ENCODE measurements around the gene RFESD. TPM values are rescaled to one million over a fixed set of nuclear protein-coding genes. Genes with fewer than 3 reads are reported as not detected.

The RFESD gene
- total and polyA plus RNA-seq, 2 experiments from 2014 or later = 1.6 to 2.3 TPM

DNA sequence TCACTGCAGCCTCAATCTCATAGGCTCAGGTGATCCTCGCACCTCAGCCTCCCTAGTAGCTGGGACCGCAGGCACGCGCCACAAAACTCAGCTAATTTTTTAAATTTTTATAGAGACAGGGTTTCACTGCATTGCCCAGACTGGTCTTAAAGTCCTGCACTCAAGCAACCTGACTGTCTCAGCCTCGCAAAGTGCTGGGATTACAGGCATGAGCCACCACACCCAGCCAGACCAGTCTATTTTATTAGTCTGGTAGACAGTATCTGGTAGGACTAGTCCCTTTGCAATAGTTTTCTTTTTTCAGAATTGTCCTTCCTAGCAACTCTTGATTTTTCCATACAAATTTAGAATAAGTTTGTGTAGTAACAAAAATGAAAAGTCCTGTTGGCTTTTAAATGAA lies 40.8 kb upstream of the RFESD start:
- H3K4me2 ChIP-seq = no peak overlapping the region
- H3K27ac ChIP-seq = no peak overlapping the region
- no peak for DNase-seq (ENCODE audit: low spot score)
- H4K20me1 ChIP-seq (ENCODE audit: insufficient read depth, poor library complexity, severe bottlenecking) = no peaks in the 10 kb centered on the region
- H3K4me1 ChIP-seq (ENCODE audit: insufficient read depth) = no peaks in the 10 kb centered on the region
- H3K4me3 ChIP-seq = no peak overlapping the region
- TF ChIP-seq EZH2phosphoT487 (IDR thresholded peaks at IDR 0.05; ENCODE audit: low read depth, severe bottlenecking, unreplicated experiment) (no peak), EZH2 (IDR thresholded peaks at IDR 0.05; ENCODE audit: borderline replicate concordance) (no peak)
- TF ChIP-seq, protein P1, sequence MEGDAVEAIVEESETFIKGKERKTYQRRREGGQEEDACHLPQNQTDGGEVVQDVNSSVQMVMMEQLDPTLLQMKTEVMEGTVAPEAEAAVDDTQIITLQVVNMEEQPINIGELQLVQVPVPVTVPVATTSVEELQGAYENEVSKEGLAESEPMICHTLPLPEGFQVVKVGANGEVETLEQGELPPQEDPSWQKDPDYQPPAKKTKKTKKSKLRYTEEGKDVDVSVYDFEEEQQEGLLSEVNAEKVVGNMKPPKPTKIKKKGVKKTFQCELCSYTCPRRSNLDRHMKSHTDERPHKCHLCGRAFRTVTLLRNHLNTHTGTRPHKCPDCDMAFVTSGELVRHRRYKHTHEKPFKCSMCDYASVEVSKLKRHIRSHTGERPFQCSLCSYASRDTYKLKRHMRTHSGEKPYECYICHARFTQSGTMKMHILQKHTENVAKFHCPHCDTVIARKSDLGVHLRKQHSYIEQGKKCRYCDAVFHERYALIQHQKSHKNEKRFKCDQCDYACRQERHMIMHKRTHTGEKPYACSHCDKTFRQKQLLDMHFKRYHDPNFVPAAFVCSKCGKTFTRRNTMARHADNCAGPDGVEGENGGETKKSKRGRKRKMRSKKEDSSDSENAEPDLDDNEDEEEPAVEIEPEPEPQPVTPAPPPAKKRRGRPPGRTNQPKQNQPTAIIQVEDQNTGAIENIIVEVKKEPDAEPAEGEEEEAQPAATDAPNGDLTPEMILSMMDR (IDR thresholded peaks at IDR 0.05; ENCODE audit: poor library complexity) = no peak
- H2AFZ ChIP-seq = no peak overlapping the region
- no peaks in the 10 kb centered on the region for H3K36me3 ChIP-seq (replicated peaks; ENCODE audit: insufficient read depth, low read depth)
- H3K79me2 ChIP-seq = no peaks in the 10 kb centered on the region
- 88% methylated on average over 5 of the region's 5 CpGs for WGBS (ENCODE audit: low lambda C conversion rate, missing lambda C conversion rate)
- H3K27me3 ChIP-seq = no peaks in the 10 kb centered on the region
- H3K9me3 ChIP-seq (ENCODE audit: low read depth) = no peaks in the 10 kb centered on the region
- H3K9me2 ChIP-seq (replicated peaks; ENCODE audit: insufficient read depth) = no peaks in the 10 kb centered on the region

DNA sequence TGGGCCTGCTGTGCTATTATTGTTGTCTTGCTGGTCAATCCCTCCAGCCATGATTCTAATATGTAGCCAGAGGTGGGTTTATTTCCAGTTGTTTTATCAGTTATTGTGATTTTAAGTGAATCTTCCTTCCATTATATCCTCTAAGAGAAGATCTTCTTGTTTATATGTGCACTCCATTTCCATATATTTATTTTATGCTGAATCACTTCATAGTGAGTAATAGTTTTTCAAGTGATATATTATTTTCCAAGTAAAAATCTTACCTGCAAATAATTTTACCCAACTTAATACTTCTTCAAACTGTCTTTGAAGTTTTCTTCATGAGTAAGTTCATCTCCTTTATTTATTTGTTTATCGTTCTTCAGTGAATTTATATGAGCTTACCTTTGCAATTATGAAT lies 40.2 kb upstream of the RFESD start:
- H3K4me3 ChIP-seq = no peak overlapping the region

DNA sequence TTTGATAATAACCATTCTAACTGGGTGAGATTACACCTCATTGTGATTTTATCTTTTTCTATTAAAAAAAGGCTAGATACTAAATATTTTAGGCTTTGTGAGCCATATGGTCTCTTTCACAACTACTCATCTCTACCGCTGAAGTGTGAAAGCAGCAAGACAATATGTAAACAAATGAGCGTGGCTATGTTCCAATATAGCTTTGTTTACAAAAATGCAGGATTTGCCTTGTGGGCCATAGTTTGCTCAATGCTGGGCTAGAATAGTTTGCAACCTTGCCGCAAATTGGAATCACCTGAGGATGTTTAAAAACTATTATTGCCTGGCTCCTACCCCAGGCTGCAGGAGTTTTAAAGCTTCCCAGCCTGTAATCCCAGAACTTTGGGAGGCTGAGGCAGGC lies 36.9 kb upstream of the RFESD start:
- TF ChIP-seq EZH2 (IDR thresholded peaks at IDR 0.05; ENCODE audit: borderline replicate concordance) (no peak), EZH2phosphoT487 (IDR thresholded peaks at IDR 0.05; ENCODE audit: low read depth, severe bottlenecking, unreplicated experiment) (no peak)
- TF ChIP-seq, protein P1 (IDR thresholded peaks at IDR 0.05; ENCODE audit: poor library complexity) = no peak
- H4K20me1 ChIP-seq (ENCODE audit: insufficient read depth, poor library complexity, severe bottlenecking) = no peaks in the 10 kb centered on the region
- no peaks in the 10 kb centered on the region for H3K27me3 ChIP-seq
- H3K9me2 ChIP-seq (replicated peaks; ENCODE audit: insufficient read depth) = no peaks in the 10 kb centered on the region
- DNase-seq (ENCODE audit: low spot score) = no peak
- H3K9me3 ChIP-seq (ENCODE audit: low read depth) = no peaks in the 10 kb centered on the region
- H3K4me1 ChIP-seq (ENCODE audit: insufficient read depth) = no peaks in the 10 kb centered on the region
- 38% methylated on average over 3 of the region's 3 CpGs for WGBS (ENCODE audit: low lambda C conversion rate, missing lambda C conversion rate)
- H2AFZ ChIP-seq = no peak overlapping the region
- no peaks in the 10 kb centered on the region for H3K79me2 ChIP-seq
- H3K4me3 ChIP-seq = no peak overlapping the region
- no peaks in the 10 kb centered on the region for H3K36me3 ChIP-seq (replicated peaks; ENCODE audit: insufficient read depth, low read depth)
- H3K27ac ChIP-seq = no peak overlapping the region
- H3K4me2 ChIP-seq = no peak overlapping the region

More for the DNA sequence above, 40.2 kb upstream of the RFESD start:
- Histone ChIP-seq H3K27ac (no peak overlapping the region), H3K9me3 (ENCODE audit: low read depth) (no peaks in the 10 kb centered on the region), H3K79me2 (no peaks in the 10 kb centered on the region), H3K36me3 (replicated peaks; ENCODE audit: insufficient read depth, low read depth) (no peaks in the 10 kb centered on the region), H3K27me3 (no peaks in the 10 kb centered on the region), H3K4me2 (no peak overlapping the region), H3K4me1 (ENCODE audit: insufficient read depth) (no peaks in the 10 kb centered on the region), H4K20me1 (ENCODE audit: insufficient read depth, poor library complexity, severe bottlenecking) (no peaks in the 10 kb centered on the region), H2AFZ (no peak overlapping the region), H3K9me2 (replicated peaks; ENCODE audit: insufficient read depth) (no peaks in the 10 kb centered on the region)
- 100% methylated on average over 1 of the region's 1 CpG for WGBS (ENCODE audit: low lambda C conversion rate, missing lambda C conversion rate)
- DNase-seq (ENCODE audit: low spot score) = no peak
- TF ChIP-seq EZH2 (IDR thresholded peaks at IDR 0.05; ENCODE audit: borderline replicate concordance) = no peak
- TF ChIP-seq EZH2phosphoT487 (IDR thresholded peaks at IDR 0.05; ENCODE audit: low read depth, severe bottlenecking, unreplicated experiment) = no peak
- TF ChIP-seq, protein P1 (IDR thresholded peaks at IDR 0.05; ENCODE audit: poor library complexity) = no peak

DNA sequence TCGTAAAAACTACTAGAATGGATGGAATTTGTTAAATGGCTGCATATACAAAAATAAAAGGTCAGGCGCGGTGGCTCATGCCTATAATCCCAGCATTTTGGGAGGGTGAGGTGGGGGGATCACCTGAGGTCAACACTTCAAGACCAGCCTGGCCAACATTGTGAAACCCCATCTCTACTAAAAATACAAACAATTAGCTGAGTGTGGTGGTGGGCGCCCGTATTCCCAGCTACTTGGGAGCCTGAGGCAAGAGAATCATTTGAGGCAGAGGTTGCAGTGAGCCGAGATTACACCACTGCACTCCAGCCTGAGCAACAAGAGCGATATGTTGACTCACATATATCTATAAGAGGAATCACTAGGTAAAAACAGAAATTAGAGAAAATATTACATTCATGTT lies 36.0 kb upstream of the RFESD start:
- Histone ChIP-seq H3K9me3 (ENCODE audit: low read depth) (no peaks in the 10 kb centered on the region), H3K27me3 (no peaks in the 10 kb centered on the region), H3K27ac (no peak overlapping the region), H3K9me2 (replicated peaks; ENCODE audit: insufficient read depth) (no peaks in the 10 kb centered on the region), H3K36me3 (replicated peaks; ENCODE audit: insufficient read depth, low read depth) (no peaks in the 10 kb centered on the region), H3K79me2 (no peaks in the 10 kb centered on the region), H4K20me1 (ENCODE audit: insufficient read depth, poor library complexity, severe bottlenecking) (no peaks in the 10 kb centered on the region), H3K4me2 (no peak overlapping the region), H3K4me1 (ENCODE audit: insufficient read depth) (no peaks in the 10 kb centered on the region), H2AFZ (no peak overlapping the region), H3K4me3 (no peak overlapping the region)
- TF ChIP-seq EZH2phosphoT487 (IDR thresholded peaks at IDR 0.05; ENCODE audit: low read depth, severe bottlenecking, unreplicated experiment) (no peak), EZH2 (IDR thresholded peaks at IDR 0.05; ENCODE audit: borderline replicate concordance) (no peak)
- TF ChIP-seq, protein P1 (IDR thresholded peaks at IDR 0.05; ENCODE audit: poor library complexity) = no peak
- WGBS (ENCODE audit: low lambda C conversion rate, missing lambda C conversion rate) = 84% methylated on average over 7 of the region's 7 CpGs
- no peak for DNase-seq (ENCODE audit: low spot score)
